ENCODE results near the gene LRRC37A3. TPM values are rescaled to one million over a fixed set of nuclear protein-coding genes. Genes with fewer than 3 reads are reported as not detected.
"Not testable (repeated sequence)": the region's sequence is repeated elsewhere in the genome, so short reads cannot be mapped to it uniquely, and the experiment has no call there.

Gene LRRC37A3
- polyA plus RNA-seq, 3 donors = 0.31 to 3.9 (median 0.56) TPM

DNA sequence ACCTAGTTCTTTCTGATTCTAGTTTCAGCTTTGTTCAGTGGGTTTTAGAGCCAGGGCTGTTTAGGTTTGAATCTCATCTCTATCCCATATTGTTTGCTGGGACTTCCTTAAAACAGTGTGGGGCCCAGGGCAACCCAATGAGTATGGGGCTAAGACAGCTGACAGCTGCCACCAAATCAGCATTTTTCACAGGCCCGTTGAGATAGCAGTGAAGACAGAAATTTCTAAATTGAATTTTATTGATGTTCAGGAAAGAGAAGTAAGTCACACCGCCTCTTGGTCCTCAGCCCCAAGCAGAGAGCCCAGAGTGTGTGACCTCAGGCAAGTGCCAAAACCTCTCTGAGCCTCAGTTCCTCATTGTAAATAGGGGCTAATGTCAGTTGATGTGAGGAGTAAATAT lies 78.3 kb downstream of the LRRC37A3 start:
- H2AFZ ChIP-seq (ENCODE audit: insufficient read depth, low read depth, low read length, poor library complexity, severe bottlenecking); H3K36me3 Mint-ChIP-seq; H3K9me3 Mint-ChIP-seq; H3K4me3 ChIP-seq (replicated peaks in 1 of 3; ENCODE audit: low read depth in 2 of 3, low read length in 3 of 3); H3K27me3 Mint-ChIP-seq (ENCODE audit: low read depth in 3 of 3); H3K4me2 ChIP-seq (replicated peaks; ENCODE audit: extremely low read depth, low read length, poor library complexity, severe bottlenecking); H3K9ac ChIP-seq (ENCODE audit: insufficient read depth, low read length, poor library complexity, severe bottlenecking); H3K27me3 ChIP-seq (ENCODE audit: control insufficient read depth in 2 of 2, insufficient read depth in 2 of 2, low read length in 2 of 2); H3K36me3 ChIP-seq (replicated peaks in 1 of 2; ENCODE audit: control insufficient read depth in 1 of 2, insufficient read depth in 2 of 2, low read length in 2 of 2); H4K20me1 ChIP-seq (ENCODE audit: insufficient read depth, low read length); intact Hi-C loops (cut with micrococcal nuclease); H3K9me3 ChIP-seq (replicated peaks in 1 of 2; ENCODE audit: control insufficient read depth in 1 of 2, insufficient read depth in 1 of 2, low read length in 2 of 2): not testable (repeated sequence)
- H3K27ac Mint-ChIP-seq = peak overlapping the region; percentile 86 to 92 (median 89)
- H3K79me2 ChIP-seq (ENCODE audit: insufficient read depth, low read length) = peaks cover 19% of the 10 kb centered on the region
- peak overlapping the region; percentile 49 to 53 for H3K4me3 Mint-ChIP-seq
- DNase-seq = peak; percentile 56 to 59 (median 56)
- no CpG with 5 or more reads among the region's 2 CpGs for WGBS (ENCODE audit: insufficient coverage)
- peaks cover 53% of the 10 kb centered on the region for H3K4me1 Mint-ChIP-seq
- H3K4me1 ChIP-seq (ENCODE audit: control insufficient read depth in 1 of 2, insufficient read depth in 2 of 2, low read length in 2 of 2) = peaks cover 58 to 71% of the 10 kb centered on the region in 2 donors
- H3K27ac ChIP-seq (ENCODE audit: low read depth in 1 of 2, low read length in 2 of 2) = peak overlapping the region; percentile 54 to 61

- peaks cover 68% of the 10 kb centered on the region for H3K4me1 Mint-ChIP-seq
- H2AFZ ChIP-seq (ENCODE audit: insufficient read depth, low read depth, low read length, poor library complexity, severe bottlenecking); H3K36me3 Mint-ChIP-seq; H3K4me2 ChIP-seq (replicated peaks; ENCODE audit: extremely low read depth, low read length, poor library complexity, severe bottlenecking); H3K27me3 Mint-ChIP-seq (ENCODE audit: low read depth in 3 of 3); H3K27me3 ChIP-seq (ENCODE audit: control insufficient read depth in 2 of 2, insufficient read depth in 2 of 2, low read length in 2 of 2); H3K27ac ChIP-seq (ENCODE audit: low read depth in 1 of 2, low read length in 2 of 2); DNase-seq; H3K9me3 ChIP-seq (replicated peaks in 1 of 2; ENCODE audit: control insufficient read depth in 1 of 2, insufficient read depth in 1 of 2, low read length in 2 of 2); H3K9ac ChIP-seq (ENCODE audit: insufficient read depth, low read length, poor library complexity, severe bottlenecking); H3K4me3 ChIP-seq (replicated peaks in 1 of 3; ENCODE audit: low read depth in 2 of 3, low read length in 3 of 3); H3K27ac Mint-ChIP-seq; H3K4me3 Mint-ChIP-seq; H3K9me3 Mint-ChIP-seq; H3K36me3 ChIP-seq (replicated peaks in 1 of 2; ENCODE audit: control insufficient read depth in 1 of 2, insufficient read depth in 2 of 2, low read length in 2 of 2); intact Hi-C loops (cut with micrococcal nuclease): not testable (repeated sequence)
- peaks cover 20% of the 10 kb centered on the region for H4K20me1 ChIP-seq (ENCODE audit: insufficient read depth, low read length)
- H3K79me2 ChIP-seq (ENCODE audit: insufficient read depth, low read length) = peaks cover 28% of the 10 kb centered on the region
- peaks cover 76 to 79% of the 10 kb centered on the region in 2 donors for H3K4me1 ChIP-seq (ENCODE audit: control insufficient read depth in 1 of 2, insufficient read depth in 2 of 2, low read length in 2 of 2)
- WGBS (ENCODE audit: insufficient coverage) = 100% methylated on average over 2 of the region's 5 CpGs
Observed at GRCh38 chr17:64838513-64838912, 80.8 kb downstream of the LRRC37A3 start.

DNA sequence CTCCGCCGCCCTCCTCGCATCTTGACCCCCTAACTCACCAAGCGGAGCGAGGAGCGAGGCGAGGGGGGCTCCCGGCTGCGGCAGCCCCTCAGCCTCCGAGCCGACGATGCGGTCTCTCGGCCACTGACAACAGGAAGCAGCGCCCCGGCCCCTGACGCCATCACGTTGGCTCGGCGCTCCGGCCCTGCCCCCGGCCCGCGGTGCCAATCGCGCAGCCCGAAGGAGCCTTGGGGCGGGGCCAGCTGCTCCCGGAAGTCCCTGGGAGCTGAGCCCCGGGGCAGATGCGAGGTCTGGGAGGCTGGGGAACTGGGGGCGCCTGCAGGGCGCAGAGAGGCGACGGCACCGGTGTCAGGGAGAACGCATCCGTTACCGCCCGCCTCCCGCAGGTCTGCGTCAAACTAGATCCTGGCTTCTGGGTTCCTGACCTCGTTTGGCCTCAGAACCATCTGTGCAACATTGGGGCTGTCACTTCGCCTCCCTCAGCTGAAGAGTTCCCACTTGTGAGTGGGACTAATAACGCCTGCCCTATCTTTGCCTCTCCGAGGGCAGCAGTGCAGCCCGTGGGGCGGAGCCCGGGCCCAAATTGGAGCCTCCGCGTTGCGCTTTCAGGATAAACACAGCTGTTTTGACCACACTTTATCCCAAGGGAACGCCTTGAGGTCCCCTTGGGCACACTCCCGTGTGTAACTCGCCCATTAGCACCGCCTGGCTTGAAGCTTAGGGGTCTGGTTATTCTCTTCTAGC lies 82.1 kb downstream of the LRRC37A3 start:
- Mint-ChIP-seq H3K36me3 (peaks cover 2 to 11% of the 10 kb centered on the region in 2 donors), H3K4me3 (peak overlapping the region; percentile 91 to 95), H3K27ac (peak overlapping the region; percentile 96 to 98 (median 97)), H3K4me1 (peaks cover 61% of the 10 kb centered on the region)
- H3K27me3 ChIP-seq (ENCODE audit: control insufficient read depth in 2 of 2, insufficient read depth in 2 of 2, low read length in 2 of 2); intact Hi-C loops (cut with micrococcal nuclease); H3K9me3 Mint-ChIP-seq; H3K27me3 Mint-ChIP-seq (ENCODE audit: low read depth in 3 of 3); H3K9me3 ChIP-seq (replicated peaks in 1 of 2; ENCODE audit: control insufficient read depth in 1 of 2, insufficient read depth in 1 of 2, low read length in 2 of 2); H3K36me3 ChIP-seq (replicated peaks in 1 of 2; ENCODE audit: control insufficient read depth in 1 of 2, insufficient read depth in 2 of 2, low read length in 2 of 2): not testable (repeated sequence)
- H4K20me1 ChIP-seq (ENCODE audit: insufficient read depth, low read length) = peaks cover 29% of the 10 kb centered on the region
- H3K4me2 ChIP-seq (replicated peaks; ENCODE audit: extremely low read depth, low read length, poor library complexity, severe bottlenecking) = peak overlapping the region; percentile 36
- peak overlapping the region; percentile 54 to 91 (median 80) for H3K4me3 ChIP-seq (replicated peaks in 1 of 3; ENCODE audit: low read depth in 2 of 3, low read length in 3 of 3)
- peak overlapping the region; percentile 46 for H2AFZ ChIP-seq (ENCODE audit: insufficient read depth, low read depth, low read length, poor library complexity, severe bottlenecking)
- peak; percentile 76 to 82 (median 80) for DNase-seq
- peak overlapping the region; percentile 84 to 88 for H3K27ac ChIP-seq (ENCODE audit: low read depth in 1 of 2, low read length in 2 of 2)
- under 1% methylated on average over 31 of the region's 56 CpGs for WGBS (ENCODE audit: insufficient coverage)
- peaks cover 39% of the 10 kb centered on the region for H3K79me2 ChIP-seq (ENCODE audit: insufficient read depth, low read length)
- H3K4me1 ChIP-seq (ENCODE audit: control insufficient read depth in 1 of 2, insufficient read depth in 2 of 2, low read length in 2 of 2) = peaks cover 70 to 74% of the 10 kb centered on the region in 2 donors
- peak overlapping the region; percentile 85 for H3K9ac ChIP-seq (ENCODE audit: insufficient read depth, low read length, poor library complexity, severe bottlenecking)

DNA sequence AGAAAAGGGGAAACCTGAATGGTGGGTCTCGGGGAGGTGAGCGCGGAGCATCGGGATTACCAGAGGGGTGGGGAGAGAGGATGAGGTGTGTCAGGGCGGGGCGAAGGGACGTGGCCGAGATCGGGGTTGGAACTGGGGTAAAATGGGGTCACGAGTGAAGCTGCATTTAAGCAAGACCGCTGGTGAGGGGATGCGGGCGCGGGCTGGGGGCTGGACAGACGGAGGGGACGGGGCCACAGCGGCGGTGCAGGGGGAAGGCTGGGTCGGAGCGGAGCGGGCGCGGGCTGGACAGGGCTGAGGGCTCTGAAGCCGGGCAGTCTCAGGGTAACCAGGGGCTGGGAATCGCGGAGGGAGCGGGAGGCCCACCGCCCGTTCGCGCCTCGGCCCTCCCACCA lies 82.7 kb downstream of the LRRC37A3 start:
- H3K36me3 Mint-ChIP-seq = peaks cover 2 to 11% of the 10 kb centered on the region in 2 donors
- intact Hi-C loops (cut with micrococcal nuclease); H3K9me3 Mint-ChIP-seq; H3K36me3 ChIP-seq (replicated peaks in 1 of 2; ENCODE audit: control insufficient read depth in 1 of 2, insufficient read depth in 2 of 2, low read length in 2 of 2); H3K9me3 ChIP-seq (replicated peaks in 1 of 2; ENCODE audit: control insufficient read depth in 1 of 2, insufficient read depth in 1 of 2, low read length in 2 of 2); H3K27me3 ChIP-seq (ENCODE audit: control insufficient read depth in 2 of 2, insufficient read depth in 2 of 2, low read length in 2 of 2); H3K27me3 Mint-ChIP-seq (ENCODE audit: low read depth in 3 of 3): not testable (repeated sequence)
- peak overlapping the region; percentile 54 to 91 (median 80) for H3K4me3 ChIP-seq (replicated peaks in 1 of 3; ENCODE audit: low read depth in 2 of 3, low read length in 3 of 3)
- peak overlapping the region; percentile 85 for H3K9ac ChIP-seq (ENCODE audit: insufficient read depth, low read length, poor library complexity, severe bottlenecking)
- peaks cover 57% of the 10 kb centered on the region for H3K4me1 Mint-ChIP-seq
- peaks cover 45% of the 10 kb centered on the region for H3K79me2 ChIP-seq (ENCODE audit: insufficient read depth, low read length)
- H3K27ac Mint-ChIP-seq = peak overlapping the region; percentile 89 to 97 (median 93)
- peaks cover 65 to 73% of the 10 kb centered on the region in 2 donors for H3K4me1 ChIP-seq (ENCODE audit: control insufficient read depth in 1 of 2, insufficient read depth in 2 of 2, low read length in 2 of 2)
- peak overlapping the region; percentile 68 for H3K4me2 ChIP-seq (replicated peaks; ENCODE audit: extremely low read depth, low read length, poor library complexity, severe bottlenecking)
- peak overlapping the region; percentile 91 to 95 for H3K4me3 Mint-ChIP-seq
- peaks cover 35% of the 10 kb centered on the region for H4K20me1 ChIP-seq (ENCODE audit: insufficient read depth, low read length)
- peak overlapping the region; percentile 48 to 88 for H3K27ac ChIP-seq (ENCODE audit: low read depth in 1 of 2, low read length in 2 of 2)
- peak overlapping the region; percentile 29 for H2AFZ ChIP-seq (ENCODE audit: insufficient read depth, low read depth, low read length, poor library complexity, severe bottlenecking)
- peak in 1 of 3 donors; percentile 16 for DNase-seq
- under 1% methylated on average over 14 of the region's 32 CpGs for WGBS (ENCODE audit: insufficient coverage)

Data from CD14-positive monocyte (primary cell).